Astrocyte (in vitro differentiated cells and primary cell): ENCODE measurements around the gene PHYHD1.

ENCODE experiments used
- CTCF ChIP-seq: IDR thresholded peaks from 2 replicates; pipeline ENCODE4 v1.5.1; 2011; ENCODE audit warnings: low read depth, mild to moderate bottlenecking, inconsistent platforms, low read length, moderate library complexity; ENCODE audit not compliant: insufficient read depth
- EZH2 ChIP-seq: IDR thresholded peaks from 2 replicates; pipeline ENCODE4 v1.6.1; 2012; ENCODE audit warnings: mild to moderate bottlenecking, low read length, inconsistent platforms; ENCODE audit not compliant: insufficient read depth

DNA sequence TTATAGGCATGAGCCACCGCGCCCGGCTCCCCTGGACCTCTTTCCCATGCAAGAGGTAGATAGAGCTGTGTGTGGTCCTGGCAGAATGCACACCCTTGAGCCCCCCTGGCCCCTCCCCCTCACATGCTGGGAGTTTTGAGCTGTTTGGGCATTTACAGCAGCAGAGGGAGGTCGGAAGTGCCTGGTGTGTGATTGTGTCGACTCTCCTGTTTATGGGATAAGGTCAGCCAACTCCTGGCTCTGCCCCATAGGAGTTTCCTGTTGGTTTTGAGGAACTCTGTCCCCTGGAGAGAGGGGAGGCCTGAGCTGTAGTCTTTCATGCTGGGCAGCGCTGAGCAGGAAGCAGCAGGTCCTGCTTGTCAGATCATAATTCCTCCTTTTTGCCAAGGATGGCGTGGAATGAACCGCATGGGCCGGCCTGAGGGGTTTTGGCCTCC is 32.9 kb upstream of the PHYHD1 start:
- no peak for TF ChIP-seq CTCF
- TF ChIP-seq EZH2: no peak
